A673 (cell line): ENCODE results near the gene GTPBP6.

ENCODE experiments used
- CTCF ChIP-seq: fragments of 300-800, 200-600 bp; sonication (generic); conservative IDR thresholded peaks from 2 replicates; pipeline ENCODE4 v1.5.1; 2017; ENCODE audit warnings: low read depth, mild to moderate bottlenecking, antibody characterized with exemption, low read length, moderate library complexity, mixed read lengths
- EZH2 ChIP-seq: fragments of 200-600 bp; sonication (generic); IDR thresholded peaks from 2 replicates; pipeline ENCODE4 v1.6.1; 2017; ENCODE audit warnings: borderline replicate concordance, low read depth, mild to moderate bottlenecking, mixed read lengths, antibody characterized with exemption, low read length; ENCODE audit not compliant: poor library complexity, severe bottlenecking

DNA sequence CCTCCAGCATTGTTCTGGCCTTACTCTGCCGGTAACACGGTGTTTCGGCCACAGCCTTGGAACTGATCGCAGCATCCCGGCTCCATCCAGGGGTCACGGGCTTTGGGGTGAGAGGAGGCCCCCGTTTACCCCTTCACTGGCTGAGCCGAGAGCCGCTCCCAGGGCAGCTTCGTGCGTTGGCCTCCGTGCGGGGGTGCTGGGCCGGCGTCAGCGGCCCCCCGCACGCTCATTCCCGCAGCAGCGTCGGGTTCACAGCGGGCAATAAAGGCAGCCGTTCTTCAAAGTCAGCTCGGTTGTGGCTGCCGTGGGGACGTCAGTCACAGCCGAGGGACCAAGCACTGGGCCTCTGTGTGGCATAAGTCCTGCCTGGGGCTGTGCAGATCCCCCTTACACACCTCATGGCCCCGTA is 62.7 kb downstream of the GTPBP6 start:
- TF ChIP-seq CTCF (no peak), EZH2 (no peak)
